ENCODE measurements around the gene KANSL1.

The KANSL1 gene

GRCh38 chr17:46086821-46087220 lies 106.4 kb downstream of the KANSL1 start:
- H3K4me3 ChIP-seq (replicated peaks; ENCODE audit: low read depth, low read length), result no peak overlapping the region
- TF ChIP-seq CTCF (IDR thresholded peaks at IDR 0.05; ENCODE audit: low read length, missing control alignments), result no peak
- no peak for DNase-seq (ENCODE audit: low read depth)

GRCh38 chr17:46085522-46085921 lies 107.7 kb downstream of the KANSL1 start:
- DNase-seq (ENCODE audit: low read depth), result no peak
- no peak overlapping the region for H3K4me3 ChIP-seq (replicated peaks; ENCODE audit: low read depth, low read length)
- no peak for TF ChIP-seq CTCF (IDR thresholded peaks at IDR 0.05; ENCODE audit: low read length, missing control alignments)

GRCh38 chr17:46082257-46082656 lies 111.0 kb downstream of the KANSL1 start:
- no peak overlapping the region for H3K4me3 ChIP-seq (replicated peaks; ENCODE audit: low read depth, low read length)
- TF ChIP-seq CTCF (IDR thresholded peaks at IDR 0.05; ENCODE audit: low read length, missing control alignments), result no peak
- DNase-seq (ENCODE audit: low read depth), result no peak

GRCh38 chr17:46081018-46081320 lies 112.3 kb downstream of the KANSL1 start:
- H3K4me3 ChIP-seq (replicated peaks; ENCODE audit: low read depth, low read length), result no peak overlapping the region
- no peak for TF ChIP-seq CTCF (IDR thresholded peaks at IDR 0.05; ENCODE audit: low read length, missing control alignments)

GRCh38 chr17:46080118-46081017 lies 112.9 kb downstream of the KANSL1 start:
- no peak for TF ChIP-seq CTCF (IDR thresholded peaks at IDR 0.05; ENCODE audit: low read length, missing control alignments)
- no peak overlapping the region for H3K4me3 ChIP-seq (replicated peaks; ENCODE audit: low read depth, low read length)
- DNase-seq (ENCODE audit: low read depth), result no peak

More at GRCh38 chr17:46081018-46081320, 112.3 kb downstream of the KANSL1 start:
- no peak for DNase-seq (ENCODE audit: low read depth)

GRCh38 chr17:46078675-46079074 lies 114.6 kb downstream of the KANSL1 start:
- H3K4me3 ChIP-seq (replicated peaks; ENCODE audit: low read depth, low read length), result no peak overlapping the region
- TF ChIP-seq CTCF (IDR thresholded peaks at IDR 0.05; ENCODE audit: low read length, missing control alignments), result no peak
- DNase-seq (ENCODE audit: low read depth), result no peak

GRCh38 chr17:46074540-46074939 lies 118.7 kb downstream of the KANSL1 start:
- DNase-seq (ENCODE audit: low read depth), result no peak
- H3K4me3 ChIP-seq (replicated peaks; ENCODE audit: low read depth, low read length), result no peak overlapping the region
- no peak for TF ChIP-seq CTCF (IDR thresholded peaks at IDR 0.05; ENCODE audit: low read length, missing control alignments)
